ENCODE data around the gene TAOK2.
"Not testable (repeated sequence)": the region's sequence is repeated elsewhere in the genome, so short reads cannot be mapped to it uniquely, and the experiment has no call there.

The TAOK2 gene

GRCh38 chr16:29973384-29974246 is at the start of gene TAOK2:
TAOK2 (plus strand) TSS chr16:29973868; CDS start chr16:29977773, 3,905 bp downstream.
- peak; percentile 100 for DNase-seq

- no peak for DNase-seq
These were observed 48.4 kb upstream of the TAOK2 start for GRCh38 chr16:29925105-29925756.

GRCh38 chr16:29925781-29926710 is 47.6 kb upstream of the TAOK2 start, which contains the start of gene KCTD13:
KCTD13 (minus strand) TSS chr16:29926226; CDS start chr16:29926033, 193 bp downstream.
- peak; percentile 95 for DNase-seq

GRCh38 chr16:29926711-29927052 is 47.0 kb upstream of the TAOK2 start:
- peak; percentile 55 for DNase-seq

- no peak for DNase-seq
These were observed 46.4 kb upstream of the TAOK2 start for GRCh38 chr16:29927070-29927905.

- not testable (repeated sequence) for DNase-seq
These were observed 41.9 kb upstream of the TAOK2 start for GRCh38 chr16:29931750-29932149.

- DNase-seq: no peak
These were observed 33.0 kb upstream of the TAOK2 start for GRCh38 chr16:29940656-29941055.

- DNase-seq: peak; percentile 68
These were observed 29.5 kb upstream of the TAOK2 start for GRCh38 chr16:29943846-29944799.

GRCh38 chr16:29947897-29948296 is 25.8 kb upstream of the TAOK2 start:
- no peak for DNase-seq

GRCh38 chr16:29950806-29951461 is 22.7 kb upstream of the TAOK2 start:
- no peak for DNase-seq

- DNase-seq: no peak
These were observed 21.9 kb upstream of the TAOK2 start for GRCh38 chr16:29951625-29952365.

GRCh38 chr16:29958756-29959155 is 14.9 kb upstream of the TAOK2 start:
- DNase-seq: no peak

- no peak for DNase-seq
These were observed 14.4 kb upstream of the TAOK2 start for GRCh38 chr16:29959293-29959692.

- DNase-seq: not testable (repeated sequence)
These were observed 13.8 kb upstream of the TAOK2 start for GRCh38 chr16:29959821-29960220.

- DNase-seq: no peak
These were observed 12.6 kb upstream of the TAOK2 start for GRCh38 chr16:29961127-29961478.

- DNase-seq: peak; percentile 95
These were observed 12.0 kb upstream of the TAOK2 start, which contains the start of gene TMEM219 for GRCh38 chr16:29961479-29962343. TMEM219 (plus strand) TSS chr16:29962079; CDS start chr16:29963144, 1,065 bp downstream.

GRCh38 chr16:29962344-29962994 is 11.2 kb upstream of the TAOK2 start:
- peak; percentile 51 for DNase-seq

Measured in right hindlimb (tissue), 1 donor.